Erythroblast (primary cell): Measurements from ENCODE around the gene LAGE3.
"Not testable (repeated sequence)": the region's sequence is repeated elsewhere in the genome, so short reads cannot be mapped to it uniquely, and the experiment has no call there.

Experiments
- GATA1 ChIP-seq: IDR thresholded peaks from 2 replicates; pipeline ENCODE4 v1.6.1; 2011; ENCODE audit warnings: low read depth, mild to moderate bottlenecking, control low read depth, low read length, moderate library complexity
- POLR2A ChIP-seq: IDR thresholded peaks from 2 replicates; pipeline ENCODE4 v1.6.1; 2011; ENCODE audit warnings: mild to moderate bottlenecking, low read length

- TF ChIP-seq POLR2A, GATA1: not testable (repeated sequence)
These were observed 17.6 kb upstream of the LAGE3 start for GRCh38 chrX:154496591-154497137.
